Globus pallidus (tissue), 1 donor: Measurements from ENCODE around the gene ZNF708.
"Not testable (repeated sequence)": the region's sequence is repeated elsewhere in the genome, so short reads cannot be mapped to it uniquely, and the experiment has no call there.

ENCODE experiments used
- DNase-seq: peaks from one replicate; pipeline ENCODE4 v3.0.0-alpha.2; 2015; ENCODE audit warnings: low spot score

The ZNF708 gene

DNA sequence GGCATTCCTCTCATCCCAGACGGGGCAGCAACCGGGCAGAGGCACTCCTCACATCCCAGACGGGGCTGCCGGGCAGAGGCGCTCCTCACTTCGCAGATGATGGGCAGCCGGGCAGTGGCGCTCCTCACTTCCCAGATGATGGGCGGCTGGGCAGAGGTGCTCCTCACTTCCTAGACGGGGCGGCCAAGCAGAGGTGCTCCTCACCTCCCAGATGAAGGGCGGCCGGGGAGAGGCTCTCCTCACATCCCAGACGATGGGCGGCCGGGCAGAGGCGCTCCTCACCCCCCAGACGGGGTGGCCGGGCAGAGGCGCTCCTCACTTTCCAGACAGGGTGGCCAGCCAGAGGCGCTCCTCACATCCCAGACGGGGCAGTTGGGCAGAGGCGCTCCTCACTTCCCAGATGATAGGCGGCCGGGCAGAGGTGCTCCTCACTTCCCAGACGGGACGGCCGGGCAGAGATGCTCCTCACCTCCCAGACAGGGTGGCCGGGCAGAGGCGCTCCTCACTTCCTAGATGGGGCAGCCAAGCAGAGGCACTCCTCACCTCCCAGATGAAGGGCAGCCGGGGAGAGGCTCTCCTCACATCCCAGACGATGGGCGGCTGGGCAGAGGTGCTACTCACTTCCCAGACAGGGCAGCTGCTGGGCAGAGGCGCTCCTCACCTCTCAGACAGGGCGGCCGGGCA is 68.9 kb downstream of the ZNF708 start:
- DNase-seq: no peak

DNA sequence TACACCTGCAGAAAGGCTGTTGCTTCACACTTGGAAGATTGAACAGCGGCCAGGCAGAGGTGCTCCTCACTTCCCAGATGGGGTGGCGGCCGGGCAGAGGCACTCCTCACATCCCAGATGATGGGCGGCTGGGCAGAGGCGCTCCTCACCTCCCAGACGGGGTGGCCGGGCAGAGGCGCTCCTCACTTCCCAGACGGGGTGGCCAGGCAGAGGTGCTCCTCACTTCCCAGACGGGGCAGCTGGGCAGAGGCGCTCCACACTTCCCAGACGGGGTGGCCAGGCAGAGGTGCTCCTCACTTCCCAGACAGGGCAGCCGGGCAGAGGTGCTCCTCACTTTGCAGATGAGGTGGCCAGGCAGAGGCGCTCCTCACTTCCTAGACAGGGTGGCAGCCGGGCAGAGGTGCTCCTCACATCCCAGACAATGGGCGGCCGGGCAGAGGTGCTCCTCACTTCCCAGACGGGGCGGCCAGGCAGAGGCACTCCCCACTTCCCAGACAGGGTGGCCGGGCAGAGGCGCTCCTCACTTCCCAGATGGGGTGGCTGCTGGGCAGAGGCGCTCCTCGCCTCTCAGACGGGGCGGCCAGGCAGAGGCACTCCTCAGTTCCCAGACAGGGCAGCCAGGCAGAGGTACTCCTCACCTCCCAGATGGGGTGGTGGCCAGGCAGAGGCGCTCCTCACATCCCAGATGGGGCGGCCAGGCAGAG is 69.6 kb downstream of the ZNF708 start:
- not testable (repeated sequence) for DNase-seq

DNA sequence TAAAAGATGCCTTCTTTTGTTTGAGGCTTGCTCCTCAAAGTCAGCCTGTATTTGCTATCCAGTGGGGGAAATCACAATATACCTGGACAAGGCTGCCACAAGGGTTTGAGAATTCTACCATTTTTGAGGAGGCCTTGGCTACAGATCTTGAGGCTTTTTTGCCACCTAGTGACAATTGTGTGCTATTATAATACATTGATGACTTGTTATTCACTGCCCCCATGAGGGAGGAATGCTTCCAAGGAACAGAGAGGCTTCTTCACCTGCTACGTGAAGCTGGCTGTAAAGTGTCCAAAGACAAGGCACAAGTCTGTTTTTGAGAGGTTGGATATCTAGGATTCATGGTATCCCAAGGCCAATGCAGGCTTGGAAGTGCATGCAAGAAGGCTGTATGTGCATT is 72.5 kb downstream of the ZNF708 start:
- peak; percentile 1 for DNase-seq
